ENCODE results near the gene MEGF6. TPM values are rescaled to one million over a fixed set of nuclear protein-coding genes. Genes with fewer than 3 reads are reported as not detected.

The MEGF6 gene
- total RNA-seq, 1 experiment from 2014 or later, result 65.3 TPM

- Histone ChIP-seq H4K20me1 (ENCODE audit: insufficient read depth) (no peaks in the 10 kb centered on the region; the same call in 1 of the 2 replicates), H3K4me2 (no peak overlapping the region), H3K36me3 (ENCODE audit: low read depth) (no peaks in the 10 kb centered on the region), H3K79me2 (ENCODE audit: low read depth) (no peaks in the 10 kb centered on the region), H3K27ac (no peak overlapping the region), H3K9me2 (ENCODE audit: insufficient read depth) (no peaks in the 10 kb centered on the region), H3K9me3 (ENCODE audit: insufficient read depth, low read depth) (no peaks in the 10 kb centered on the region), H3F3A (ENCODE audit: insufficient read depth, low read depth) (peaks cover 12% of the 10 kb centered on the region; the same call in 1 of the 2 replicates), H3K4me1 (replicated peaks; ENCODE audit: insufficient read depth) (no peaks in the 10 kb centered on the region), H3K4me3 (no peak overlapping the region), H3K27me3 (ENCODE audit: insufficient read depth, low read depth) (no peaks in the 10 kb centered on the region), H2AFZ (no peak overlapping the region)
- no peak for TF ChIP-seq EZH2 (IDR thresholded peaks at IDR 0.05; ENCODE audit: low read depth)
- TF ChIP-seq CTCF (conservative IDR thresholded peaks at IDR 0.05), result no peak
- POLR2A ChIA-PET (ENCODE audit: unreplicated experiment), result no interaction called here
- DNase-seq, result no peak
- CTCF ChIA-PET, result no interaction called here
- BruUV-seq (replicated peaks), result no TSS peak
- intact Hi-C loops (cut with micrococcal nuclease; ENCODE audit: unreplicated experiment), result no loop called here
These were observed 138.4 kb downstream of the MEGF6 start for GRCh38 chr1:3472906-3473305.

DNA sequence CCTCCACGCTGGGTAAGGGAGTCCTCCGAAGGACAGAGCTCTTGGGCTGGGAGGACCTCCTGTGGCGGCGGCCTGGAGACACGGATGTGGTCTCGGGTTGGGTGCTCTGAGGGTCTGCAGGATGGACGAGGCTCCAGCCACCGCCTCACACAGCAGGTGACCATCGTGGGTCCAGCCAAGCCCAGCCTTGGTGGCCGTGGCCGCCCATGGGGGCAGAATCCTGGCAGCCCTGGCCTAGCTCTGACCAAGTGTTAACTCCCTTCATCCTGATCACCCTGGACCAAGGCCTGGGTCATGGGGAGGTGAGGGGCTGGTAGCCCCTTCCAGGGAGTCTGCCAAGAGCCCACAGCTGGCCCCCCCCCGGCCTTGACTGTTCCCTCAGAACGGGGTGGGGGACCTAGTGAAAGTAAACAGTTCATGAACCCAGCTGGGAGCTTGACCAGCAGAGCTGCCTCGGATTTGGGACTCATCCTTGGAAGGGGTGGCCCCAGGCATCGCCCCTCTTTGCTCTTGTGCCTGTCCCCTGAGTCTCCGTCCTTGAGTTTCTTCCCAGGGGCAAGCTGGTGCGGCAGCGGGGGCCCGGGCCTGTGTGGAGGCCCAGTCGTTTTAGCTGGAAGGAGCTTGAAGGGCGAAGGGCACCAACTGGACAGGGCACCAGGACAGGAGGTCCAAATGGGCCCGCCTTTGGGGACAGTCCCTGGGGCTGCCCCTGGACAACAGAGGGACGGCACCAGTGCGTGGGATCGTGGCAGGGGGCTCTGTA is 139.0 kb downstream of the MEGF6 start:
- no peak overlapping the region for H3K4me2 ChIP-seq
- CTCF ChIA-PET, result interaction anchor here (1.1 kb wide), 1 partner anchor 19 kb away, joined by 6 read pairs; no protein-coding TSS in a partner anchor
- H3K27ac ChIP-seq, result no peak overlapping the region
- DNase-seq, result no peak
- H4K20me1 ChIP-seq (ENCODE audit: insufficient read depth), result no peaks in the 10 kb centered on the region; the same call in 1 of the 2 replicates
- no peak overlapping the region for H3K4me3 ChIP-seq
- H3K9me3 ChIP-seq (ENCODE audit: insufficient read depth, low read depth), result no peaks in the 10 kb centered on the region
- no peak overlapping the region for H2AFZ ChIP-seq
- peaks cover 7% of the 10 kb centered on the region; the same call in 1 of the 2 replicates for H3F3A ChIP-seq (ENCODE audit: insufficient read depth, low read depth)
- intact Hi-C loops (cut with micrococcal nuclease; ENCODE audit: unreplicated experiment), result no loop called here
- H3K27me3 ChIP-seq (ENCODE audit: insufficient read depth, low read depth), result no peaks in the 10 kb centered on the region
- H3K36me3 ChIP-seq (ENCODE audit: low read depth), result no peaks in the 10 kb centered on the region
- H3K79me2 ChIP-seq (ENCODE audit: low read depth), result no peaks in the 10 kb centered on the region
- H3K9me2 ChIP-seq (ENCODE audit: insufficient read depth), result no peaks in the 10 kb centered on the region
- TF ChIP-seq EZH2 (IDR thresholded peaks at IDR 0.05; ENCODE audit: low read depth) (no peak), CTCF (conservative IDR thresholded peaks at IDR 0.05) (no peak)
- no TSS peak for BruUV-seq (replicated peaks)
- POLR2A ChIA-PET (ENCODE audit: unreplicated experiment), result no interaction called here
- no peaks in the 10 kb centered on the region for H3K4me1 ChIP-seq (replicated peaks; ENCODE audit: insufficient read depth)

GRCh38 chr1:3471356-3472087 is 139.8 kb downstream of the MEGF6 start:
- no peaks in the 10 kb centered on the region for H3K27me3 ChIP-seq (ENCODE audit: insufficient read depth, low read depth)
- H3K9me2 ChIP-seq (ENCODE audit: insufficient read depth), result no peaks in the 10 kb centered on the region
- H3F3A ChIP-seq (ENCODE audit: insufficient read depth, low read depth), result peaks cover 7% of the 10 kb centered on the region; the same call in 1 of the 2 replicates
- H3K36me3 ChIP-seq (ENCODE audit: low read depth), result no peaks in the 10 kb centered on the region
- H3K4me3 ChIP-seq, result no peak overlapping the region
- POLR2A ChIA-PET (ENCODE audit: unreplicated experiment), result no interaction called here
- no TSS peak for BruUV-seq (replicated peaks)
- no peak overlapping the region for H2AFZ ChIP-seq
- H3K27ac ChIP-seq, result no peak overlapping the region
- H3K4me1 ChIP-seq (replicated peaks; ENCODE audit: insufficient read depth), result no peaks in the 10 kb centered on the region
- TF ChIP-seq CTCF (conservative IDR thresholded peaks at IDR 0.05) (no peak), EZH2 (IDR thresholded peaks at IDR 0.05; ENCODE audit: low read depth) (no peak)
- DNase-seq, result no peak
- H3K79me2 ChIP-seq (ENCODE audit: low read depth), result no peaks in the 10 kb centered on the region
- H3K4me2 ChIP-seq, result no peak overlapping the region
- intact Hi-C loops (cut with micrococcal nuclease; ENCODE audit: unreplicated experiment), result no loop called here
- no peaks in the 10 kb centered on the region; the same call in 1 of the 2 replicates for H4K20me1 ChIP-seq (ENCODE audit: insufficient read depth)
- H3K9me3 ChIP-seq (ENCODE audit: insufficient read depth, low read depth), result no peaks in the 10 kb centered on the region
- CTCF ChIA-PET, result interaction anchor here (0.6 to 1.1 kb wide), 2 partner anchors 14 to 18 kb away, joined by 5 to 6 read pairs; no protein-coding TSS in a partner anchor

All from PC-9 (cell line).